ENCODE data around the gene CLN3. TPM values are rescaled to one million over a fixed set of nuclear protein-coding genes. Genes with fewer than 3 reads are reported as not detected.

The CLN3 gene
- total RNA-seq, 1 experiment from 2014 or later = 41.0 TPM

DNA sequence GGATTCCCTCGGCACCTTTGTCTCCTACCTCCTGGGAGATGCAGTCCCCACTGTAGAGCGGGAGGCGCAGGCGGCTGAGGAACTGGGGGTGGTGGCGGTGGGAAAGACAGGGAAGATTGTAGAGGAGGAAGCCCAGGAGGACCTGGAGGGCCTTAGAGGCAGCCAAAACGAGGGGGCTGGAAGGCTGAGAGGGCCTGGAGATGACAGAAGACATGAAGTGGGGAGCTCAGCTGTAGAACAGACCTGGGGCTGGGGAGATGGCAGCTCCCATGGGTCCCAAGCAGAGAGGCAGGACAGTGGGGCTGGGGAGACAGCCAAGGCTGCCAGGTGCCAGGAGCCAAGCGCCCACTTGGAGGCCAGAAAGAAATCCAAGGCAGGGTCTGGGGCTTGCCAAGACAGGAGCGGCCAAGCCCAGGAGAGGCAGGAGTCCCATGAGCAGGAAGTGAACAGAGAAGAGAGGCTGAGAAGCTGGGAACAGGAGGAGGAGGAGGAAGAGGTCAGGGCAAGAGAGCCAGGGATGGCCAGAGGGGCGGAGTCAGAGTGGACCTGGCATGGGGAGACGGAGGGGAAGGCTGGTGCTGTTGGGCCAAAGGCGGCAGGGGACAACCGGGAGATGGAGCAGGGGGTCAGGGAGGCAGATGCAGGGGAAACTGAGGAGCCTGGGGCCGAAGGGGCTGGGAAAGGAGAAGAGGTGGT, 3.4 kb upstream of the CLN3 start:
- Mint-ChIP-seq H3K9me3 (ENCODE audit: unreplicated experiment) (no peaks in the 10 kb centered on the region), H3K4me3 (ENCODE audit: unreplicated experiment) (no peak overlapping the region), H3K4me1 (ENCODE audit: low read depth, unreplicated experiment) (peaks cover 9% of the 10 kb centered on the region), H3K27ac (ENCODE audit: unreplicated experiment) (no peak overlapping the region), H3K27me3 (ENCODE audit: insufficient read depth, unreplicated experiment) (peaks cover 6% of the 10 kb centered on the region), H3K36me3 (ENCODE audit: insufficient read depth, unreplicated experiment) (peaks cover 15% of the 10 kb centered on the region)
- Histone ChIP-seq H3K4me3 (ENCODE audit: low read depth, low read length) (no peak overlapping the region), H3K4me1 (no peaks in the 10 kb centered on the region), H3K36me3 (ENCODE audit: control insufficient read depth, insufficient read depth, low read length) (no peaks in the 10 kb centered on the region), H3K27me3 (replicated peaks; ENCODE audit: control insufficient read depth, insufficient read depth, low read length) (no peaks in the 10 kb centered on the region), H3K9me3 (no peaks in the 10 kb centered on the region)
- POLR2A ChIA-PET = no interaction called here
- CTCF ChIA-PET = no interaction called here
- no peak for DNase-seq
- intact Hi-C loops (cut with micrococcal nuclease; ENCODE audit: unreplicated experiment) = no loop called here
- no peak for TF ChIP-seq CTCF (IDR thresholded peaks at IDR 0.05; ENCODE audit: insufficient read depth in 1 of 2, low read depth in 1 of 2, low read length in 1 of 2, severe bottlenecking in 1 of 2, unreplicated experiment in 1 of 2)
- no TSS peak for BruUV-seq (replicated peaks)

GRCh38 chr16:28494121-28494851, 2.4 kb upstream of the CLN3 start, which contains the start of gene APOBR:
APOBR (plus strand) TSS chr16:28494643; CDS start chr16:28494682, 39 bp downstream.
- Histone ChIP-seq H3K4me1 (no peaks in the 10 kb centered on the region), H3K4me3 (ENCODE audit: low read depth, low read length) (no peak within 1 kb of the TSS), H3K36me3 (ENCODE audit: control insufficient read depth, insufficient read depth, low read length) (no peaks in the 10 kb centered on the region), H3K9me3 (no peaks in the 10 kb centered on the region), H3K27me3 (replicated peaks; ENCODE audit: control insufficient read depth, insufficient read depth, low read length) (no peaks in the 10 kb centered on the region)
- no peaks in the 10 kb centered on the region for H3K9me3 Mint-ChIP-seq (ENCODE audit: unreplicated experiment)
- POLR2A ChIA-PET = no interaction called here
- intact Hi-C loops (cut with micrococcal nuclease; ENCODE audit: unreplicated experiment) = no loop called here
- H3K36me3 Mint-ChIP-seq (ENCODE audit: insufficient read depth, unreplicated experiment) = peaks cover 15% of the 10 kb centered on the region
- peaks cover 9% of the 10 kb centered on the region for H3K4me1 Mint-ChIP-seq (ENCODE audit: low read depth, unreplicated experiment)
- CTCF ChIA-PET = no interaction called here
- DNase-seq = no peak
- TF ChIP-seq CTCF (IDR thresholded peaks at IDR 0.05; ENCODE audit: insufficient read depth in 1 of 2, low read depth in 1 of 2, low read length in 1 of 2, severe bottlenecking in 1 of 2, unreplicated experiment in 1 of 2) = no peak
- no peak within 1 kb of the TSS for H3K4me3 Mint-ChIP-seq (ENCODE audit: unreplicated experiment)
- no peak within 1 kb of the TSS for H3K27ac Mint-ChIP-seq (ENCODE audit: unreplicated experiment)
- H3K27me3 Mint-ChIP-seq (ENCODE audit: insufficient read depth, unreplicated experiment) = peaks cover 6% of the 10 kb centered on the region
- no TSS peak for BruUV-seq (replicated peaks)

DNA sequence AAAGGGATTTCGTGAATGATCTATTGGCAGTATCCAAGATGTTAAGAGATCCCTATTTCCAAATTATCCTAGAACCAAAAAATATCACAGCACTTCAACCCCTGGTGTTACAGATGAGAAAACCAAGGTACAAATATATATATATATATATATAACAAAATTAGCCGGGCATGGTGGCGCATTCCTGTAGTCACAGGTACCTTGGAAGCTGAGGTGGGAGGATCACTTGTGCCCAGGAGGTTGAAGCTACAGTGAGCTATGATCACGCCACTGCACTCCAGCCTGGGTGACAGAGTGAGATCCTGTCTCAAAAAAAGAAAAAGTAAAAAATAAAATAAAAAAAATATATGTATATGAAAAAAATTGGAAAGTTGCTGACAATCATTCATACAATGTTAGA, 637 bp upstream of the CLN3 start:
- Mint-ChIP-seq H3K4me1 (ENCODE audit: low read depth, unreplicated experiment) (peaks cover 9% of the 10 kb centered on the region), H3K4me3 (ENCODE audit: unreplicated experiment) (peak overlapping the region; percentile 86), H3K27me3 (ENCODE audit: insufficient read depth, unreplicated experiment) (peaks cover 6% of the 10 kb centered on the region), H3K27ac (ENCODE audit: unreplicated experiment) (peak overlapping the region; percentile 98), H3K36me3 (ENCODE audit: insufficient read depth, unreplicated experiment) (peaks cover 15% of the 10 kb centered on the region), H3K9me3 (ENCODE audit: unreplicated experiment) (no peaks in the 10 kb centered on the region)
- intact Hi-C loops (cut with micrococcal nuclease; ENCODE audit: unreplicated experiment) = loop anchor here (1.0 to 2.0 kb wide), 2 partner anchors 34 to 57 kb away; no protein-coding TSS in a partner anchor
- POLR2A ChIA-PET = no interaction called here
- 0 out of 2 replicates have a peak, but pooled peaks cover 3% of the 10 kb centered on the region for H3K36me3 ChIP-seq (ENCODE audit: control insufficient read depth, insufficient read depth, low read length)
- no peaks in the 10 kb centered on the region for H3K9me3 ChIP-seq
- no peak for DNase-seq
- H3K27me3 ChIP-seq (replicated peaks; ENCODE audit: control insufficient read depth, insufficient read depth, low read length) = no peaks in the 10 kb centered on the region
- no peak for TF ChIP-seq CTCF (IDR thresholded peaks at IDR 0.05; ENCODE audit: insufficient read depth in 1 of 2, low read depth in 1 of 2, low read length in 1 of 2, severe bottlenecking in 1 of 2, unreplicated experiment in 1 of 2)
- peak overlapping the region; percentile 66 for H3K4me3 ChIP-seq (ENCODE audit: low read depth, low read length)
- no peaks in the 10 kb centered on the region for H3K4me1 ChIP-seq
- BruUV-seq (replicated peaks) = no TSS peak
- CTCF ChIA-PET = no interaction called here
